Activated naive CD8-positive, alpha-beta T cell treated with anti-CD3 and anti-CD28 coated beads, Interleukin-2, amount 50 U/mL, for 24 hours (primary cell): ENCODE measurements around the gene AUH.

ENCODE experiments used
- ATAC-seq: fragments of 150-1000 bp; cut with Tn5 transposase; one replicate; pipeline ENCODE4 v1.10.0; 2021
- DNase-seq: peaks from one replicate; pipeline ENCODE4 v3.0.0; 2021
- H3K27ac Mint-ChIP-seq: one replicate; pipeline ENCODE4 v1.8.0; 2021; ENCODE audit warnings: mild to moderate bottlenecking, mixed read lengths
- H3K27me3 Mint-ChIP-seq: one replicate; pipeline ENCODE4 v1.8.0; 2021; ENCODE audit warnings: mixed read lengths
- H3K36me3 Mint-ChIP-seq: one replicate; pipeline ENCODE4 v1.8.0; 2021; ENCODE audit warnings: low read depth, mixed read lengths
- H3K4me1 Mint-ChIP-seq: one replicate; pipeline ENCODE4 v1.8.0; 2021; ENCODE audit warnings: mixed read lengths
- H3K4me3 Mint-ChIP-seq: one replicate; pipeline ENCODE4 v1.8.0; 2021; ENCODE audit warnings: mild to moderate bottlenecking, moderate library complexity, mixed read lengths
- H3K9me3 Mint-ChIP-seq: one replicate; pipeline ENCODE4 v1.8.0; 2021; ENCODE audit warnings: mixed read lengths

The AUH gene

DNA sequence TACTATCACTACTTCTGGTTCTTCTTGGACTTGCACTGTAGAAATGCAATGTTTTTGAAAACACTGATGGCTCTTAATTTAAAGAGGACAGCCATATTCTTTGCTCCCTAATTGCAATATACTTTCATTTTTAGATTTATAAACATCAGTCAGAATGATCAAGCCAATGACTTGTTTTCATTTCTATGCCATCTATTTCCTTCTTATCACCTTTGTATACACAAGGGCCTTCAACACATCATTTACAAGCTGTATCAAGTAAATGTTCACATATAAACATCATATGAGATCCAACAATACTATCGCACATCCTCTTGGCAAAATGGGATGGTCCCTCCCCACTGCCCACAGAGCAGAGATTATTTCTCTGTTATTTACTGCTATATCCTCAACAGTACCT is 24.9 kb downstream of the AUH start:
- DNase-seq (no peak), ATAC-seq (no peak)
- Mint-ChIP-seq H3K4me1 (peaks cover 20% of the 10 kb centered on the region), H3K9me3 (no peaks in the 10 kb centered on the region), H3K4me3 (no peak overlapping the region), H3K27ac (no peak overlapping the region), H3K36me3 (peaks cover 44% of the 10 kb centered on the region), H3K27me3 (no peaks in the 10 kb centered on the region)

DNA sequence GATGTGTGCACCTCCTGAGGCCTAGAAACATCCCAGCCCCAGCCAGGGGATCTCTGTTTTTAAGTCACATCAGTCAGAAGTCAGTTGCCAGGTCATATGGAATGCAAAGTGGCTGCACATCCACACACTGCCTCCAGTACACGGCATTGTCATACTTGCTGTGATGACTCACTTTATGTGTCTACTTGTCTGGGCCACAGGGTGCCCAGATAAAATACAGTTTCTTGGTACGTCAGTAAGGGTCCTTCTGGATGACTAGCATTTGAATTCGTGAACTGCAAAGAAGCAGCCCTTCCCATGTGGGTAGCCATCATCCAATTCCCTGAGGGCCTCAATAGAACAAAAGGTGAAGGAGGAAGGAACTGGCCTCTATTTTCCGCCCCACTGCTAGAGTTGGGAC is 27.7 kb downstream of the AUH start:
- Mint-ChIP-seq H3K27me3 (no peaks in the 10 kb centered on the region), H3K36me3 (peaks cover 31% of the 10 kb centered on the region)
- peak; percentile 77 for ATAC-seq

DNA sequence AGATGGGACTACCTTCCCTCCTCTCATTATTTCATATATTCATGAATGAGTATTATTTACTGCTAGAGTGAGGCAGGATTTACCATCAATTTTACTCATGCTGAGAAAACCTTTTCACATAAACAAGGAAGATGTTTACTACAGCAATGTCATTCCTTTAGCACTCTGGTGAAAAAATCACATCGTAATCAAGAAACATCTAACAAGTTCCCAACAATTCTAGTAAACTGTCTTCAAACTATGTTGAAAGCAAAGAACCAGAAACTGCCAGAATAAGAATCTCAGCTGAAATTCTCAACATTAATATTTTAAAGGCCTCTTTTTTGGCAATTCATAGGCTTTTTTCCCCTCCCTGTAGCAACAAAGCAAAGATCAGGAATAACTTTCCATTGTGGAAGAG is 28.2 kb downstream of the AUH start:
- Mint-ChIP-seq H3K9me3 (no peaks in the 10 kb centered on the region), H3K27me3 (no peaks in the 10 kb centered on the region), H3K36me3 (peaks cover 33% of the 10 kb centered on the region), H3K4me1 (peaks cover 5% of the 10 kb centered on the region), H3K27ac (no peak overlapping the region), H3K4me3 (no peak overlapping the region)
- DNase-seq (no peak), ATAC-seq (no peak)

More for the DNA sequence above, 27.7 kb downstream of the AUH start:
- peaks cover 5% of the 10 kb centered on the region for H3K4me1 Mint-ChIP-seq
- no peak for DNase-seq
- H3K9me3 Mint-ChIP-seq, result no peaks in the 10 kb centered on the region
- H3K4me3 Mint-ChIP-seq, result no peak overlapping the region
- H3K27ac Mint-ChIP-seq, result no peak overlapping the region

DNA sequence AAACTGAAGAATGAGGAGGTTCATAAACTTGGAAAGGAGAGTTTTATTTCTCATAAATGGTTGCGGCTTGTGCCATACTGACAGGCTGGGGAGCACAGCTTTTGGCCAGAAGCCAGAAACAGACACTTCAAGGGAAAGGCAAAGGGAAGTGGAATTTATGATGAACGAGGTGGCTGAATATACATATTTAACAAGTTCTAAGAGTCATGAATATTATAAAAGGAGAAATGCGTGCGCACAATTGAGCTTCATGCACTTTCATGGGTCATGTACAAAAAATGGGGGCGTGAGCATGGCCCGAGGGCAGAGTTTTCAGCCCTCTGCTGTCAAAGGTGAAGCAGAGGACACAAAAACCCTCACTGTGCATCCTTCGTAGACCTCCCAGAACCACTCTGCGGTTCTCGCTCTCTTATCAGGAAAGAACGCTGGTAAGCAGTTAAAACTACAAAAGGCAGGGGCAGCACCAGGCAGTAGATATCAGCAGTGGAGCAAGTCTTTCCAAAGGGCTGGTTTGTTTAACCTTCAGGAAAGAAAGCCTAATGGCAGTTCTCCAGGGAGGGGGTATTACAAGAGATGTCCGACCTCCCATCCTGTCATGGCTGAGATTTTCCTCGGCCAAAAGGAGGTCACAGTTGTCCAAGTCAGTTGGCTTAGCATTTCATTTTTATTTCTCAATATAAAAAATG is 29.0 kb downstream of the AUH start:
- Mint-ChIP-seq H3K4me1 (peaks cover 5% of the 10 kb centered on the region), H3K4me3 (no peak overlapping the region), H3K27ac (no peak overlapping the region), H3K9me3 (no peaks in the 10 kb centered on the region), H3K27me3 (no peaks in the 10 kb centered on the region), H3K36me3 (peaks cover 34% of the 10 kb centered on the region)
- DNase-seq, result no peak
- ATAC-seq, result no peak

DNA sequence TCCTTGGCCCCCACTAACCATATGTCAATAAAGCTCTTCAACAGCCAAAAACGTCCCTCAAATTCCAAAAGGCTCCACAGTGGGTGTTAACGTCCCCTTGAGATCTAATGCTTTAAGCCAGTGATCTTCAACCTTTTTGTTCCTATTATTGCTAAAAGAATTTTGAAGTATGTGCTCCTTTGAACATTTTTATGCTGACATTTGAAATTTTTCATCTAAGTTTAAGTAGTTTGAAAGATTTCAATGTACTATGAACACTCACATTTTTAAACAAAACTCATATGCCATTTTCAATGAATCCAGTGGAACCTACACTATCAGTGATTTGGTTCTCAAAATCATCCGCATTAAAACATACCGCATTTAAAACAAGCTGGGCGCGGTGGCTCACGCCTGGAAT is 29.9 kb downstream of the AUH start:
- Mint-ChIP-seq H3K4me3 (no peak overlapping the region), H3K9me3 (no peaks in the 10 kb centered on the region), H3K27me3 (no peaks in the 10 kb centered on the region), H3K4me1 (peaks cover 5% of the 10 kb centered on the region), H3K27ac (no peak overlapping the region), H3K36me3 (peaks cover 38% of the 10 kb centered on the region)
- ATAC-seq, result no peak
- DNase-seq, result no peak

DNA sequence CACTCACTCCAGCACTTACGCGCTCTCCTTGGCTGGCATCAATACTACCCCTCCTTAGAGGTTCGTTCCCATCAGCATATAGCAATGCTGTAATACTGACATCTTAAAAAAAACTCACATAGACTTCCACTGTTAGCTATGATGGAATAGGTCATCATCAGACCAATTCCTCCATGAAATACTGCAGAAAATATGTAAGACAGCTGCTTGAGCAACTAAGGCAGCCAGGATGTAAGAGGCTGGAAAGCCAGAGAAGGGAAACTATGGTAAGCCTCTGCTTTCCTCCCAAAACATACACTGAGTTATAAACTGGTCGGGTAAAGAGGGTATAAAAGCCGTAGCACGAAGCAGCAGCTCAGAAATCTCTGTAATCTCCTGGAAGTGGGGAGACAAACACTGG is 33.5 kb downstream of the AUH start:
- Mint-ChIP-seq H3K27me3 (no peaks in the 10 kb centered on the region), H3K36me3 (peaks cover 35% of the 10 kb centered on the region), H3K27ac (no peak overlapping the region), H3K9me3 (no peaks in the 10 kb centered on the region), H3K4me3 (no peak overlapping the region), H3K4me1 (peaks cover 5% of the 10 kb centered on the region)
- no peak for DNase-seq
- no peak for ATAC-seq

DNA sequence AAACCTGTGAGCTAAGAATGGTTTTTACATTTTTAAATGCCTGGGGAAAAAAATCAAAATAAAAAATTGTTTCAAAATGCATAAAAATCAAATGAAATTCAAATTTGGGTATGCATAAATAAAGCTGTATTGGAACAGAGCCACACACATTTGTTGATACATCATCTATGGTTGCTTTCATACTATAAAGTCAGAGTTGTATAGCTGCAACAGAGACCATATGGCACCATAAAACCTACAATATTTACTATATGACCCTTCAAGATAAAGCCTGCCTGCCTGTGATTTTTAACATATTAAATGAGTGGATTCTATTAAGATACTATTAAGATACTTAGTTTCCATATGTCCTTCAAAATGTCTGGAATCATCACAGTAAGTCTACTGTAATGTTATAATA is 40.0 kb downstream of the AUH start:
- H3K9me3 Mint-ChIP-seq, result no peaks in the 10 kb centered on the region
- H3K36me3 Mint-ChIP-seq, result peaks cover 30% of the 10 kb centered on the region

DNA sequence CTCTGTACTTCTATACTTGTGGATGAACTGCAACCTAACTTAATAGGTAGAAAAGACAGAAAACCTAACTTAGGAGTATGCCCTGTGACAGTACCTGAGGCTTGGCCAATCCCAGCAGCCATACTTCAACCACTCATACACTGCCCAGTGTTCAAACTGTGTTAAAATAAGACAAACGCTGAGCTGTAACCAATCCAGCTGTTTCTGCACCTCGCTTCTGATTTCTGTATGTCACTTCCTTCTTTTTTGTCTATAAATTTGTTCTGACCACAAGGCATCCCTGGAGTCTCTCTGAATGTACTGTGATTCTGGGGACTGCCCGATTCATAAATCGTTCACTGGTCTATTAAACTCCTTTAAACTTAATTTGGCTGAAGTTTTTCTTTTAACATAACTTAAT is 41.4 kb downstream of the AUH start:
- Mint-ChIP-seq H3K27ac (no peak overlapping the region), H3K4me3 (no peak overlapping the region), H3K9me3 (no peaks in the 10 kb centered on the region), H3K27me3 (no peaks in the 10 kb centered on the region), H3K36me3 (peaks cover 34% of the 10 kb centered on the region), H3K4me1 (peaks cover 4% of the 10 kb centered on the region)
- ATAC-seq (no peak), DNase-seq (no peak)

More for the DNA sequence above, 40.0 kb downstream of the AUH start:
- Mint-ChIP-seq H3K4me3 (no peak overlapping the region), H3K27ac (no peak overlapping the region), H3K4me1 (peaks cover 4% of the 10 kb centered on the region), H3K27me3 (no peaks in the 10 kb centered on the region)
- DNase-seq (no peak), ATAC-seq (no peak)

DNA sequence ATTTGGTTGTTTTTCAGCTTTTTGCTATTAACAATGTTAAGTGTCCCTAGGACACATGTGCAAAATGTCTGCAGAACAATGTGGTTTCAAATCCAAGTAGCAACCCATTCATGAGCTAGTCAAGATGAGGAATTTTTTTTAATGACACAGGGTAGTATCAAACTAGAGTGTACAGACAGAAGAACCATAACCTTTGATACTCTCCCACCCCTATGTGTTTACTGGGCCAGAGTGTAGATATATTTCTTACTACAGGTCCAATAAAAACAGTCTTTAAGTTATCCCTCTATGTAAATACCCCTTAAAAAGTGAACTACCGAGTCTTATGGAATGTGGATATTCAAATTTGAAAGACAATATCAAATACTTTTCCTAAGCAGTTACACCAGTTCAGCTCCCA is 45.6 kb downstream of the AUH start:
- Mint-ChIP-seq H3K27ac (no peak overlapping the region), H3K27me3 (no peaks in the 10 kb centered on the region), H3K36me3 (peaks cover 35% of the 10 kb centered on the region)

DNA sequence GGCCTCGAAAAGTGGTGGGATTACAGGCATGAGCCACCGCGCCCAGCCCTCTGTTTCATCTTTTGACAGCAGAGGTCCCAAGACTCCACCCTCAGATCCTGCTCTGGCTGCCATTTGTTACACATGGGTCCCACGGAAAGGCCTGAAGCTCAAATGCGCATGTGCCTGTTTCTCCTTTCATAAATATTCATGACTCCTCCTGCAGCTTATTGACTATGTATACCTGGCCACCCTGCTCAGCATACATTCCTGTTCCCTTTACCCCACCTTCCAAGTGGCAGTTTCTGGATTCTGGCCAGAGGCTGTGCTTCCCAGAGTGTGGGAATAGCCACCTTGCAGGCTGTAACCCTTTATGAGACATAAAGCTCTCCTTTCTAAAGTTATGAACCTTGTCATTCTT is 46.5 kb downstream of the AUH start:
- ATAC-seq (no peak), DNase-seq (no peak)
- peaks cover 32% of the 10 kb centered on the region for H3K36me3 Mint-ChIP-seq
- H3K4me1 Mint-ChIP-seq, result peaks cover 6% of the 10 kb centered on the region
- H3K27me3 Mint-ChIP-seq, result no peaks in the 10 kb centered on the region
- no peak overlapping the region for H3K27ac Mint-ChIP-seq
- H3K9me3 Mint-ChIP-seq, result no peaks in the 10 kb centered on the region
- H3K4me3 Mint-ChIP-seq, result no peak overlapping the region

More for the DNA sequence above, 45.6 kb downstream of the AUH start:
- H3K4me3 Mint-ChIP-seq, result no peak overlapping the region
- peaks cover 9% of the 10 kb centered on the region for H3K4me1 Mint-ChIP-seq
- ATAC-seq (no peak), DNase-seq (no peak)
- no peaks in the 10 kb centered on the region for H3K9me3 Mint-ChIP-seq

DNA sequence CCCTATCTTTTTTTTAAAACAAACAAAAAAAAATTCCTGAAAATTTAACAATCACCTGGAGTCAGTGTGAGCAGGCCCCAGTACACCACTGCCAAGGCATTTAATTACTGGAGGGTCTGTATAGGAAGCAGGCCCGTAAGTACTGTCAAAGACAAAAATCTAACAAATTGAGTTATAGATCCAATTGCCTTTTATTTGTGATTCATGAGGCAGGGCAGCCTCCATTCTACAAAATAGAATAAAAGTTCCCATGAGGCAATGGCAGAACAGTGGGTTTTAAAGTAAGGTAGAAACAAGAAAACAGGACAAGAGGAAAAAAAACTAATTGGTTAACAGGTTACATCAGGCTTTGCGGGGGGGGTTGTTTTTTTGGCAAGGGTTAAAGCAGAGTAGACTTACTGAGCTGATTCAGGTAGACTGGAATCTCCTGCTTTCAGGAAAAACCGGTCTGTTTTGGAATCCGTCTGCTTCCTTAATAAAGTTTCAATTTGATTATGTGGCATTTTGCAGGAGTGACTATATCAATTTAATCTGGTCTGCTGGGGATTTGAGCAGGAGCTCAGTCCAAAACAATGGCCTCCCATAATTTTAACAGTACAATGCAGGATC is 48.9 kb downstream of the AUH start:
- no peaks in the 10 kb centered on the region for H3K27me3 Mint-ChIP-seq
- no peak overlapping the region for H3K27ac Mint-ChIP-seq
- DNase-seq (no peak), ATAC-seq (no peak)
- no peaks in the 10 kb centered on the region for H3K9me3 Mint-ChIP-seq
- H3K4me1 Mint-ChIP-seq, result peaks cover 7% of the 10 kb centered on the region
- H3K36me3 Mint-ChIP-seq, result peaks cover 24% of the 10 kb centered on the region
- no peak overlapping the region for H3K4me3 Mint-ChIP-seq

DNA sequence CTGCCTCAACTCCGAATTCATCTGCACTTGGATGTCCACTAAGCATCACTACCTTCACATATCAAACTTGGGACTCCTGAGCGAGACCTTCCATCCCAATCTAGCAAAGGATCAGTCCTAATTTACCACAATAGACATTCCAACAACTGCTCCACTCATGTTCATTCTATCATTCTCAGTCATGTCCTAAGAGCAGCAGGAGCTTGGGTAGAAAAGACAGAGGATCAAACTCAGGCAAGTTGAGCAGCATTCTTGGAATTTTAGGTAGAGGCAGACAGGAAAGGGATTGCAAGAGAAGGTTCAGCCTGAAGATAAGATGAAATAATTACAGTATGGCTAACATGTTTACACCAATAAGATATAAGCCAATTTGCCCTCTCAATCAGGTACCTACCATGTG is 51.7 kb downstream of the AUH start:
- Mint-ChIP-seq H3K36me3 (peaks cover 23% of the 10 kb centered on the region), H3K4me1 (peaks cover 10% of the 10 kb centered on the region), H3K9me3 (no peaks in the 10 kb centered on the region), H3K27me3 (no peaks in the 10 kb centered on the region), H3K27ac (no peak overlapping the region), H3K4me3 (no peak overlapping the region)
- ATAC-seq, result no peak
- no peak for DNase-seq

DNA sequence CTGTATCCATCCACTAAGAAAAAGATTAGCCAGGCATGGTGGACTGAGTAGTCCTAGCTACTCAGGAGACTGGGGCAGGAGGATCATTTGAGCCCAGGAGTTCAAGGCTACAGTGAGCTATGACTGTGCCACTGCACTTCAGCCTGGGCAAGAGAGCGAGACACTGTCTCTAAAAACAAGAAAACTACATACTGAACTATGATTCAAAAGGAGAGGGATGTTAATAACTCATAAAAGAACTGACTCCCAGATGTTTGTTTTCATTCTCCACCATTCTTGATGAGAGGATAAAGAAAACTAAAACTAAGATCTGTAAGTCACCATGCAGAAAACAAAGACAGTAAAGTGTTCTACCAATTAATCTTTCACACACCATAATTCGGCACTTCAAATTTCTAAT is 53.5 kb downstream of the AUH start:
- H3K9me3 Mint-ChIP-seq, result no peaks in the 10 kb centered on the region
- DNase-seq (no peak), ATAC-seq (no peak)
- H3K4me3 Mint-ChIP-seq, result no peak overlapping the region
- H3K4me1 Mint-ChIP-seq, result peaks cover 10% of the 10 kb centered on the region
- H3K27ac Mint-ChIP-seq, result no peak overlapping the region
- peaks cover 28% of the 10 kb centered on the region for H3K36me3 Mint-ChIP-seq
- no peaks in the 10 kb centered on the region for H3K27me3 Mint-ChIP-seq

DNA sequence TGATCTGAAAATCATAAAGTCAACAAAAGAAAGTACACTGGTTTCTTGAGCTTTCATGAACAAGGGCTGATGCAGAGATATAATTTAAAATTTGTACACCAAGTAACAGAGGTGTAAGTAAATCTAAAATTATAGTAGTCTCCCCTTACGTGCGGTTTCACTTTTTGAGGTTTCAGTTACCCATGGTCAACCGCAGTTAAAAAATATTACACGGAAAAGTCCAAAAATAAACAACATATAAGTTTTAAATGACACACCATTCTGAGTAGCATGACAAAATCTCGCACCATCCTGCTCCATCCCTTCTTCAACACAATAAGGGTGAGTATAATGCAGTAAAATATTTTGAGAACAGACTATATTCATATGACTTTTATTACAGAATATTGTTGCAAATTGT is 54.4 kb downstream of the AUH start:
- no peak for ATAC-seq
- Mint-ChIP-seq H3K4me3 (no peak overlapping the region), H3K27ac (no peak overlapping the region), H3K36me3 (peaks cover 22% of the 10 kb centered on the region), H3K27me3 (no peaks in the 10 kb centered on the region), H3K4me1 (peaks cover 8% of the 10 kb centered on the region), H3K9me3 (no peaks in the 10 kb centered on the region)
- DNase-seq, result no peak

DNA sequence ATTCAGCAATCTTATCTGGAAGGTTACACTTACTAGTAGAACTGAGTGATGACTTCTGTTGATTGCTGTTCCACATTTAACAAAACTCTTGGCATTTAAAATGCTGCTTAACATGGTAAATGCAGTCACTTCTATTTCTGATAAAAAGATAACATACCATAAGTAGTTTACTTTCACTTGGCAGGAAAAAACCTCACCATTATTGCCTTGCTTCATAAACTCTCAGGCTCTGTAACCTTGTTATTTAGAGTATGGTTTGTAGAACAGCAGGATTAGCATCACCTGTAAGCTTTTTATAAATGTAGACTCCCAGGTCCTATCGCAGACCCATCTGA is 55.5 kb downstream of the AUH start:
- ATAC-seq, result no peak
- H3K27ac Mint-ChIP-seq, result no peak overlapping the region
- DNase-seq, result no peak
- H3K27me3 Mint-ChIP-seq, result no peaks in the 10 kb centered on the region
- H3K4me3 Mint-ChIP-seq, result no peak overlapping the region
- no peaks in the 10 kb centered on the region for H3K9me3 Mint-ChIP-seq
- H3K4me1 Mint-ChIP-seq, result peaks cover 8% of the 10 kb centered on the region
- H3K36me3 Mint-ChIP-seq, result peaks cover 18% of the 10 kb centered on the region
